Caco-2 (cell line): ENCODE data around the gene PAGR1. TPM values are rescaled to one million over a fixed set of nuclear protein-coding genes. Genes with fewer than 3 reads are reported as not detected.

ENCODE experiments used
- BruUV-seq: library from RNA; stranded (reverse); fragments of 400-500 nt; replicated peaks from 2 replicates; lab custom pipeline; 2021; lab: Mats Ljungman, UMichigan
- CTCF ChIA-PET: fragments of 300-600 bp; sonication (Branson Sonifier 250); formaldehyde crosslinking; loops from one replicate; lab custom pipeline; 2022; ENCODE audit warnings: antibody characterized with exemption; lab: Charles Lee
- POLR2A ChIA-PET: fragments of 300-600 bp; sonication (Branson Sonifier 250); formaldehyde crosslinking; loops from one replicate; lab custom pipeline; 2022; ENCODE audit warnings: antibody characterized with exemption; lab: Charles Lee
- DNase-seq, 2 experiments: peaks; one replicate each; pipeline versions ENCODE4 v3.0.0 to v3.0.0-alpha.2; 2020 to 2022
- H3K27me3 ChIP-seq: replicated peaks from 2 replicates; pipeline ENCODE4 v1.6.0; 2011; ENCODE audit warnings: low read length; ENCODE audit not compliant: control insufficient read depth, insufficient read depth
- H3K36me3 ChIP-seq: 2 replicates; pipeline ENCODE4 v1.5.1; 2011; ENCODE audit warnings: low read length; ENCODE audit not compliant: control insufficient read depth, insufficient read depth
- H3K4me1 ChIP-seq: fragments of 250-450 bp; sonication (Bioruptor Pico); 2 replicates; pipeline ENCODE4 v1.5.1; 2020; ENCODE audit warnings: mild to moderate bottlenecking
- H3K4me3 ChIP-seq: 2 replicates; pipeline ENCODE4 v1.5.1; 2011; ENCODE audit warnings: low read depth, mild to moderate bottlenecking, control low read depth, low read length
- H3K9me3 ChIP-seq: fragments of 250-450 bp; sonication (Bioruptor Pico); 2 replicates; pipeline ENCODE4 v1.5.1; 2020; ENCODE audit warnings: mild to moderate bottlenecking, moderate library complexity
- H3K27ac Mint-ChIP-seq: one replicate; pipeline ENCODE4 v1.8.0; 2022; ENCODE audit warnings: mixed read lengths; ENCODE audit not compliant: unreplicated experiment
- H3K27me3 Mint-ChIP-seq: one replicate; pipeline ENCODE4 v1.8.0; 2022; ENCODE audit warnings: mixed read lengths; ENCODE audit not compliant: insufficient read depth, unreplicated experiment
- H3K36me3 Mint-ChIP-seq: one replicate; pipeline ENCODE4 v1.8.0; 2022; ENCODE audit warnings: mild to moderate bottlenecking, mixed read lengths; ENCODE audit not compliant: insufficient read depth, unreplicated experiment
- H3K4me1 Mint-ChIP-seq: one replicate; pipeline ENCODE4 v1.8.0; 2022; ENCODE audit warnings: low read depth, mixed read lengths; ENCODE audit not compliant: unreplicated experiment
- H3K4me3 Mint-ChIP-seq: one replicate; pipeline ENCODE4 v1.8.0; 2022; ENCODE audit warnings: mild to moderate bottlenecking, moderate library complexity, mixed read lengths; ENCODE audit not compliant: unreplicated experiment
- H3K9me3 Mint-ChIP-seq: one replicate; pipeline ENCODE4 v1.8.0; 2022; ENCODE audit warnings: mixed read lengths; ENCODE audit not compliant: unreplicated experiment
- intact Hi-C: fragments of 100-400 bp; cut with micrococcal nuclease; formaldehyde crosslinking; loops from one replicate; pipeline ENCODE4 v1.10.0; 2022; ENCODE audit not compliant: unreplicated experiment
- total RNA-seq: library from RNA; stranded (reverse); gene quantifications from 2 replicates; pipeline ENCODE4 v1.2.3, GENCODE V29; 2022
- TF ChIP-seq, protein P1 (sequence below), 2 experiments: fragments of 200-600 bp in 1 of 2; IDR thresholded peaks; 1 replicate in 1 of 2; 2 replicates in 1 of 2; pipeline versions ENCODE4 v1.5.1 to v1.8.0; 2011 to 2022; ENCODE audit warnings: antibody characterized with exemption in 1 of 2, control low read depth in 1 of 2, inconsistent platforms in 1 of 2, low read depth in 1 of 2, low read length in 1 of 2, mild to moderate bottlenecking in 1 of 2, moderate library complexity in 1 of 2; ENCODE audit not compliant: insufficient read depth in 1 of 2, severe bottlenecking in 1 of 2, unreplicated experiment in 1 of 2

Gene PAGR1
- total RNA-seq, 1 experiment from 2014 or later, result 33.0 TPM

DNA sequence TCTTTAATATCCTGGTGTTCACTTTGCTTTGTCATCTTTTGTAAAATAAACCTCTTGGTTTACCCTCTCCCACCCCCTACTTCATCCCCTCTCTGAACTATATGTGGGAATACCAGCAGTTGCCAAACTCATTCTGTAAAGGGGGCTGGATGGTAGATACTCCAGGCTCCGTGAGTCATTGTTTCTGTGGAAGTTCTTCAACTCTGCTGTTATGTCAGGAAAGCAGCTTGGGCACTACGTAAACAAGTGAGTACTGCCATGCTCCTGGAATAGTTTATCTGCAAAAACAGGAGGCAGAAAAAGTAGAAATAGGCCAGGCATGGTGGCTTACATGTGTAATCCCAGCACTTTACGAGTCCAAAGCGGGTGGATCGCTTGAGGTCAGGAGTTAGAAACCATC lies 21.9 kb downstream of the PAGR1 start:
- Histone ChIP-seq H3K4me1 (no peaks in the 10 kb centered on the region), H3K36me3 (peaks cover 2% of the 10 kb centered on the region; the same call in 1 of the 2 replicates), H3K4me3 (no peak overlapping the region), H3K9me3 (no peaks in the 10 kb centered on the region), H3K27me3 (no peaks in the 10 kb centered on the region)
- no peak for DNase-seq
- BruUV-seq, result no TSS peak
- TF ChIP-seq, protein P1, sequence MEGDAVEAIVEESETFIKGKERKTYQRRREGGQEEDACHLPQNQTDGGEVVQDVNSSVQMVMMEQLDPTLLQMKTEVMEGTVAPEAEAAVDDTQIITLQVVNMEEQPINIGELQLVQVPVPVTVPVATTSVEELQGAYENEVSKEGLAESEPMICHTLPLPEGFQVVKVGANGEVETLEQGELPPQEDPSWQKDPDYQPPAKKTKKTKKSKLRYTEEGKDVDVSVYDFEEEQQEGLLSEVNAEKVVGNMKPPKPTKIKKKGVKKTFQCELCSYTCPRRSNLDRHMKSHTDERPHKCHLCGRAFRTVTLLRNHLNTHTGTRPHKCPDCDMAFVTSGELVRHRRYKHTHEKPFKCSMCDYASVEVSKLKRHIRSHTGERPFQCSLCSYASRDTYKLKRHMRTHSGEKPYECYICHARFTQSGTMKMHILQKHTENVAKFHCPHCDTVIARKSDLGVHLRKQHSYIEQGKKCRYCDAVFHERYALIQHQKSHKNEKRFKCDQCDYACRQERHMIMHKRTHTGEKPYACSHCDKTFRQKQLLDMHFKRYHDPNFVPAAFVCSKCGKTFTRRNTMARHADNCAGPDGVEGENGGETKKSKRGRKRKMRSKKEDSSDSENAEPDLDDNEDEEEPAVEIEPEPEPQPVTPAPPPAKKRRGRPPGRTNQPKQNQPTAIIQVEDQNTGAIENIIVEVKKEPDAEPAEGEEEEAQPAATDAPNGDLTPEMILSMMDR (IDR thresholded peaks at IDR 0.05; ENCODE audit: insufficient read depth in 1 of 2, low read depth in 1 of 2, low read length in 1 of 2, severe bottlenecking in 1 of 2, unreplicated experiment in 1 of 2), result no peak
- H3K27ac Mint-ChIP-seq, result no peak overlapping the region
- POLR2A ChIA-PET, result no interaction called here
- peaks cover 15% of the 10 kb centered on the region for H3K36me3 Mint-ChIP-seq
- CTCF ChIA-PET, result no interaction called here
- no peak overlapping the region for H3K4me3 Mint-ChIP-seq
- no peaks in the 10 kb centered on the region for H3K4me1 Mint-ChIP-seq
- no peaks in the 10 kb centered on the region for H3K9me3 Mint-ChIP-seq
- intact Hi-C loops, result no loop called here
- no peaks in the 10 kb centered on the region for H3K27me3 Mint-ChIP-seq

DNA sequence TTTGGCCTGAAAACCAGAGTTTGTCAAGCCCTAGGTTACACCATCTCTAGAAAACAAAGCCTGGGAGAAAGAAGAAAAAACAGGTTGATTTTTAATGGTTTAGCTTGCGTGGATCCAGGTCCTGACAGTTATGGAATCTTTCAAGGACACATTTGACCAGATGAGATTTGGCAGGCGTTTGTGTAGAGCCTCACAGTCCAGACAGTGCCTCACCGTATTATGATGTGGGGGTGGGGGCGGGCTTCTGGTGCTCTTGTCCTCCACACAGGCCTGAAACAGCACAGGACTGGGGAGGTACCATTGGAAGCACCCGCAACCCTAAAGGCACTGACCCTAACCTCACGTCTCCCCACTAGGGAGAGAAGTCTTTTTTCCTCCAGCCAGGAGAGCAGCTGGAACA lies 23.9 kb downstream of the PAGR1 start:
- no peak overlapping the region for H3K4me3 Mint-ChIP-seq
- intact Hi-C loops, result no loop called here
- Histone ChIP-seq H3K36me3 (no peaks in the 10 kb centered on the region; the same call in 1 of the 2 replicates), H3K4me3 (no peak overlapping the region), H3K9me3 (no peaks in the 10 kb centered on the region), H3K4me1 (no peaks in the 10 kb centered on the region), H3K27me3 (no peaks in the 10 kb centered on the region)
- BruUV-seq, result no TSS peak
- POLR2A ChIA-PET, result no interaction called here
- no peaks in the 10 kb centered on the region for H3K4me1 Mint-ChIP-seq
- H3K27me3 Mint-ChIP-seq, result no peaks in the 10 kb centered on the region
- peaks cover 11% of the 10 kb centered on the region for H3K36me3 Mint-ChIP-seq
- H3K27ac Mint-ChIP-seq, result no peak overlapping the region
- H3K9me3 Mint-ChIP-seq, result no peaks in the 10 kb centered on the region
- TF ChIP-seq, protein P1 (IDR thresholded peaks at IDR 0.05; ENCODE audit: insufficient read depth in 1 of 2, low read depth in 1 of 2, low read length in 1 of 2, severe bottlenecking in 1 of 2, unreplicated experiment in 1 of 2), result no peak
- DNase-seq, result no peak
- CTCF ChIA-PET, result interaction anchor here (0.7 to 1.3 kb wide), 2 partner anchors 9 to 10 kb away, joined by 4 to 5 read pairs; no protein-coding TSS in a partner anchor

DNA sequence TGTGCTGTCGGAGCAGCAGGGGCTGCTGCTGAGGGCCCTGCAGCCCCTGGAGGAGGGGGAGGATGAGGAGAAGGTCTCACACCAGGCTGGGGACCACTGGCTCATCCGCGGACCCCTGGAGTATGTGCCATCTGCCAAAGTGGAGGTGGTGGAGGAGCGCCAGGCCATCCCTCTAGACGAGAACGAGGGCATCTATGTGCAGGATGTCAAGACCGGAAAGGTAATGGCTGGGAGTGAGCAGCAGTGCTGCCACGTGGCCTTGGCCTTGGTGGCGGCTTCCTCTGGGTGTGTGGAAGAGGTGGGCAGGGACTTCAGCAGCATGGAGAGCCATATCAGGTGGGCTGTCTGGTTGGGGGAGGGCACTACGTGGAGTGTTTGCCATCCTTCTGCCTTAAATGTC lies 24.3 kb downstream of the PAGR1 start:
- Histone ChIP-seq H3K27me3 (no peaks in the 10 kb centered on the region), H3K9me3 (no peaks in the 10 kb centered on the region), H3K36me3 (no peaks in the 10 kb centered on the region; the same call in 1 of the 2 replicates), H3K4me3 (no peak overlapping the region), H3K4me1 (no peaks in the 10 kb centered on the region)
- H3K27ac Mint-ChIP-seq, result no peak overlapping the region
- peaks cover 14% of the 10 kb centered on the region for H3K36me3 Mint-ChIP-seq
- H3K9me3 Mint-ChIP-seq, result no peaks in the 10 kb centered on the region
- BruUV-seq, result no TSS peak
- intact Hi-C loops, result no loop called here
- ChIA-PET CTCF (interaction anchor here (1.3 kb wide), 1 partner anchor 8 kb away, joined by 4 read pairs; no protein-coding TSS in a partner anchor), POLR2A (no interaction called here)
- TF ChIP-seq, protein P1 (IDR thresholded peaks at IDR 0.05; ENCODE audit: insufficient read depth in 1 of 2, low read depth in 1 of 2, low read length in 1 of 2, severe bottlenecking in 1 of 2, unreplicated experiment in 1 of 2), result no peak
- H3K4me1 Mint-ChIP-seq, result no peaks in the 10 kb centered on the region
- no peak for DNase-seq
- no peaks in the 10 kb centered on the region for H3K27me3 Mint-ChIP-seq
- no peak overlapping the region for H3K4me3 Mint-ChIP-seq
